Measurements from ENCODE around the gene XXYLT1. TPM values are rescaled to one million over a fixed set of nuclear protein-coding genes. Genes with fewer than 3 reads are reported as not detected.

XXYLT1 gene
- total and polyA plus RNA-seq, 12 donors = 2.2 to 7.2 (median 3.6) TPM

DNA sequence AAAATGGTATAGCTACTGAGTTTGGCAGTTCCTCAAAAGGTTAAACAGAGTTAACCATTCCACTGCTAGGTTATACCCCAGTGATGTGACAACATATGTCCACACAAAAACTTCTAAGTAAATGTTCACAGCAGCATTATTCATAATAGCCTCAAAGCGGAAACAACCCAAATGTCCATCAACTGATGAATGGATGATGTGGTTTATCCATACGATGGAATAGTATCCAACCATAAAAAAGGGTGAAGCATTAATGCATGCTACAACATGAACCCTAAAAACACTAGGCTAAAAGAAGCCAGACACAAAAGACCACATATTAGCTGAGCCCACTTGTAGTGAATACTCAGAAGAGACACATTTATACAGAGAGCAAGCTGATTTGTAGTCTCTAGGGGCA, 9.0 kb downstream of the XXYLT1 start:
- Histone ChIP-seq H3K27me3 (no peaks in the 10 kb centered on the region), H3K36me3 (peaks cover 0 to 15% (median 0%) of the 10 kb centered on the region in 9 donors), H3K4me3 (no peak overlapping the region), H3K9me3 (no peaks in the 10 kb centered on the region), H3K4me1 (peaks cover 15 to 44% (median 30%) of the 10 kb centered on the region in 9 donors), H3K27ac (no peak overlapping the region)
- 94 to 98% methylated on average over 2 of the region's 2 CpGs for WGBS, 2 donors
- TF ChIP-seq, protein P1, sequence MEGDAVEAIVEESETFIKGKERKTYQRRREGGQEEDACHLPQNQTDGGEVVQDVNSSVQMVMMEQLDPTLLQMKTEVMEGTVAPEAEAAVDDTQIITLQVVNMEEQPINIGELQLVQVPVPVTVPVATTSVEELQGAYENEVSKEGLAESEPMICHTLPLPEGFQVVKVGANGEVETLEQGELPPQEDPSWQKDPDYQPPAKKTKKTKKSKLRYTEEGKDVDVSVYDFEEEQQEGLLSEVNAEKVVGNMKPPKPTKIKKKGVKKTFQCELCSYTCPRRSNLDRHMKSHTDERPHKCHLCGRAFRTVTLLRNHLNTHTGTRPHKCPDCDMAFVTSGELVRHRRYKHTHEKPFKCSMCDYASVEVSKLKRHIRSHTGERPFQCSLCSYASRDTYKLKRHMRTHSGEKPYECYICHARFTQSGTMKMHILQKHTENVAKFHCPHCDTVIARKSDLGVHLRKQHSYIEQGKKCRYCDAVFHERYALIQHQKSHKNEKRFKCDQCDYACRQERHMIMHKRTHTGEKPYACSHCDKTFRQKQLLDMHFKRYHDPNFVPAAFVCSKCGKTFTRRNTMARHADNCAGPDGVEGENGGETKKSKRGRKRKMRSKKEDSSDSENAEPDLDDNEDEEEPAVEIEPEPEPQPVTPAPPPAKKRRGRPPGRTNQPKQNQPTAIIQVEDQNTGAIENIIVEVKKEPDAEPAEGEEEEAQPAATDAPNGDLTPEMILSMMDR (IDR thresholded peaks at IDR 0.05) = no peak
- intact Hi-C loops (cut with DNase I) = loop anchor here in 5 of 10 donors (2.0 to 5.0 kb wide), 4 partner anchors 260 to 580 kb away; no protein-coding TSS in a partner anchor
- no peak for ATAC-seq
- no peak for DNase-seq

DNA sequence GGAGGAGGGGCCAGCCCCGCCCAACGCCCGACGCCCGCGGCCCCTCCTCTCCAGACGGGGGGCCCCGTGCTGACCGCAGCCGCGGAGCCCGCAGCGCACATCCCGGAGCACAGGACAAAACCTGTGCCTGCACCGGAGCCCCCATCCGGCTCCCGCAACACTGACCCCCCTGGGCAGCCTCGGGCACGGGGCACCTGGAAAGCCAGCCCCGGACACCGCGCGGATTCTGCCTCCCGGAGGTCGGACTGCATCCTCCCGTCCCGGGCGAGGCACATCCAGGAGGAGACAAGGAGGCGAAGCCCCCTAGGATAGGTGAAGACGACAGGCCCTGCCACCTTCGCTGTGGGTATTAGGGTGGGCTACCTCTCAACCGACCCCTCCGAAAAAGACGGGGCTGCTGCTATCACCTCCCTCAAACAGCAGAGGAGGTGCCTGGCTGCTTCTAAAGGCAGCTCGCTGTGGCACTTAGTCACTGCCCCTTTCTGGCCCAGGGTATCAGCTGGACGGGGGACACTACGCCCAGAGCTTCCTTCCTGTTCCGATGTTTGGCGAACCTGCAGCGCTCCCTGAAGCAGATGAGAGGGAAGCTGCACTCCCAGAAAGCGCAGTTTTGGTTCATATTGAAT, 10.6 kb downstream of the XXYLT1 start:
- intact Hi-C loops (cut with DNase I) = loop anchor here in 7 of 10 donors (1.0 to 5.0 kb wide), 5 partner anchors 258 to 578 kb away; no protein-coding TSS in a partner anchor
- 10 to 13% methylated on average over 37 to 41 of the region's 41 CpGs for WGBS, 2 donors
- H3K36me3 ChIP-seq = peaks cover 0 to under 1% (median 0%) of the 10 kb centered on the region in 9 donors
- TF ChIP-seq, protein P1 (IDR thresholded peaks at IDR 0.05) = peak in 3 of 9 donors; percentile 4 to 36 (median 27)
- no peaks in the 10 kb centered on the region for H3K27me3 ChIP-seq
- no peaks in the 10 kb centered on the region for H3K9me3 ChIP-seq
- peak overlapping the region; percentile 47 to 84 (median 70) for H3K4me3 ChIP-seq
- DNase-seq = peak in 1 of 2 donors; percentile 32
- peak in 6 of 8 donors; percentile 5 to 57 (median 10) for ATAC-seq
- H3K4me1 ChIP-seq = peaks cover 15 to 44% (median 30%) of the 10 kb centered on the region in 9 donors
- H3K27ac ChIP-seq = peak overlapping the region; percentile 74 to 98 (median 91)

DNA sequence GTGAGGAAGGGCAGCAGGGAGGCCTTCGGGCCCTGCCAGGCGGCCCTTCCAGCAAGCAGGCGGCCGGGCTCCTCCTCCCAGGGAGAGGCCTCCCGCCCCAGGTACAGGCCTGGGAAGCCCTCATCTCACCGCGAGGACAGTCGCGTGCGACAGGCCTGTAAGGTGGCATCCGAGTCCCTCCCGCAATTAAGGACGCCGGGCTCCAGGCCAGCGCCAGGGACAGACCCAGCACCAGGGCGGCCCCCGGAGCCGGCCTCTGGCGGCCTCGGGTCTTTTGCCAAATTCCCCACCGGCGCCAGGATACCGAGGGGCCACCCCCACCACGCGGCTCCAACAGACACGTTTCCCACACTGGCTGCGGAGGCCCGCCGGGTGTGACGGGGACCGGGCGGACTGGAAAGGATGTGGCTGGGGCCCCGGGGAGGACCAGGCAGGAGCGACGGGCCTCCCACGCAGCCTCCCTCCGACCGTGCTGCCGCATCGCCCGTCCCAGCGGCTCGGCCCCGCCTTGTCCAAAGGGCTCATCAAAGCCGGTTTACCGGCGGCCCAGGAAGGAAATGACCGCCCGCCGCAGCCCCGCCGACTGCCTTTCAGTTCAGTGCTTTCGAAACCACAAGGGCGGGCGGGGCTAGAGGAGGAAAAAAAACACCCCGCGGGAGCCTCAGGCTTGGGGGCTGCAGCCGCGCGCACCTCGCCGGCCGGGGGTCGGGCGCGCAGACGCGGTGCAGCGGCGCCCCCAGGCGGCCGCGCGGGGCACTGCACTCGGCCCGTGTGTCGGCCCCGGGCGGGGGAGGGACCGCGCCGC, 11.3 kb downstream of the XXYLT1 start:
- DNase-seq (peak; percentile 88 to 93), ATAC-seq (peak; percentile 78 to 92 (median 86))
- Histone ChIP-seq H3K9me3 (no peaks in the 10 kb centered on the region), H3K4me1 (peaks cover 15 to 44% (median 30%) of the 10 kb centered on the region in 9 donors), H3K27me3 (no peaks in the 10 kb centered on the region), H3K27ac (peak overlapping the region; percentile 74 to 98 (median 92)), H3K4me3 (peak overlapping the region; percentile 47 to 84 (median 70)), H3K36me3 (no peaks in the 10 kb centered on the region)
- TF ChIP-seq, protein P1 (IDR thresholded peaks at IDR 0.05) = peak in 8 of 9 donors; percentile 37 to 99 (median 78)
- WGBS, 2 donors = 4 to 5% methylated on average over 51 to 82 of the region's 82 CpGs
- intact Hi-C loops (cut with DNase I) = loop anchor here (1.0 to 10.0 kb wide), 16 partner anchors 105 to 577 kb away; partner anchors contain the start of gene FAM43A (in 1 of the 10)

DNA sequence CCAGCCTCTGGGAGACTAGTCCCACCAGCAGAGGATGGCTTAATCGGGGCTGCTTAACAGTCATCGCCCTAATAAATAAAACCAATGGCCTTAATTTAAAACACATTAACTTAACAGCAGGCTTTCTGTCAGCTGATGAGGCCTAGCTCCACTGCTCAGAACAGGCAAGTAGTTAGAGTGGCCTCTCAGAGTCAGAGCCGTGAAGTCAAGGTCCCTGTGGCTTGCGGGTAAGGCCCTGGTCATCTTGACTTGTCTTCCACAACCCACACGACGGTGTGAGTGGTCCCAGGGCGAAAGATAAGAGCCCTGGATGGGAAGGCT, 11.8 kb downstream of the XXYLT1 start:
- H3K9me3 ChIP-seq = no peaks in the 10 kb centered on the region
- no peaks in the 10 kb centered on the region for H3K27me3 ChIP-seq
- peak overlapping the region in 9 of 10 donors; percentile 47 to 84 (median 70) for H3K4me3 ChIP-seq
- TF ChIP-seq, protein P1 (IDR thresholded peaks at IDR 0.05) = no peak
- 49 to 53% methylated on average over 7 of the region's 7 CpGs for WGBS, 2 donors
- intact Hi-C loops (cut with DNase I) = loop anchor here in 9 of 10 donors (2.0 to 10.0 kb wide), 14 partner anchors 104 to 577 kb away; partner anchors contain the start of gene FAM43A (in 1 of the 9)
- no peak for DNase-seq
- no peaks in the 10 kb centered on the region for H3K36me3 ChIP-seq
- peak in 3 of 8 donors; percentile 0 to 13 (median 9) for ATAC-seq
- peak overlapping the region; percentile 74 to 98 (median 92) for H3K27ac ChIP-seq
- H3K4me1 ChIP-seq = peaks cover 15 to 41% (median 30%) of the 10 kb centered on the region in 9 donors
